Measurements from ENCODE around the gene RUNDC3A. TPM values are rescaled to one million over a fixed set of nuclear protein-coding genes. Genes with fewer than 3 reads are reported as not detected.
"Not testable (repeated sequence)": the region's sequence is repeated elsewhere in the genome, so short reads cannot be mapped to it uniquely, and the experiment has no call there.

RUNDC3A gene
- total and polyA plus RNA-seq, 7 donors = 0.09 to 0.39 (median 0.16) TPM; not detected in 3

- Histone ChIP-seq H3K4me1 (peaks cover 16% of the 10 kb centered on the region), H3K27ac (peak overlapping the region; percentile 23), H3K27me3 (ENCODE audit: insufficient read depth in 3 of 3, low read length in 2 of 3) (no peaks in the 10 kb centered on the region), H3K36me3 (ENCODE audit: insufficient read depth in 1 of 2, low read depth in 1 of 2) (no peaks in the 10 kb centered on the region), H3K9me3 (no peaks in the 10 kb centered on the region), H3K4me3 (no peak overlapping the region)
- ATAC-seq (no peak), DNase-seq (no peak)
- intact Hi-C loops (cut with DNase I) = loop anchor here in 1 of 2 donors (5.0 kb wide), 1 partner anchor 116 kb away; no protein-coding TSS in a partner anchor
- WGBS, 3 donors = 67 to 73% (median 67%) methylated on average over 7 of the region's 7 CpGs
- no peak for TF ChIP-seq CTCF (IDR thresholded peaks at IDR 0.05)
Measured at GRCh38 chr17:44327715-44328449, 19.5 kb downstream of the RUNDC3A start.

DNA sequence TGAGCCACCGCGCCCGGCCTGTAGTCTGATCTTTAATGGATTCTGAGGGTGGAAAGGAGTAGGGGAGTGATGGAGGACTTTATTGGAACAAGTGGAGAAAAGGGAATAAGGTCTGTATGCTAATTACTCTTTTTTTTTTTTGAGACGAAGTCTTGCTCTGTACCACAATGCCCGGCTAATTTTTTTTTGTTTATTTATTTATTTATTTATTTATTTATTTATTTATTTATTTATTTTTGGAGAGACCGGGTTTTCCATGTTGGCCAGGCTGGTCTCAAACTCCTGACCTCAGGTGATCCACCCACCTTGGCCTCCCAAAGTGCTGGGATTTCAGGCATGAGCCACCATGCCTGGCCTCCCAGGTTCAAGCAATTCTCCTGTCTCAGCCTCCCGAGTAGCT, 21.1 kb downstream of the RUNDC3A start:
- not testable (repeated sequence) for H3K27me3 ChIP-seq (ENCODE audit: insufficient read depth in 3 of 3, low read length in 2 of 3); H3K4me3 ChIP-seq; H3K4me1 ChIP-seq; H3K27ac ChIP-seq; ATAC-seq; H3K9me3 ChIP-seq; H3K36me3 ChIP-seq (ENCODE audit: insufficient read depth in 1 of 2, low read depth in 1 of 2); DNase-seq
- intact Hi-C loops (cut with DNase I) = loop anchor here in 1 of 2 donors (5.0 kb wide), 1 partner anchor 117 kb away; no protein-coding TSS in a partner anchor
- WGBS, 3 donors = 85 to 90% (median 89%) methylated on average over 7 of the region's 7 CpGs

GRCh38 chr17:44330263-44330662, 21.9 kb downstream of the RUNDC3A start:
- H3K9me3 ChIP-seq; H3K4me1 ChIP-seq; ATAC-seq; H3K27ac ChIP-seq; H3K27me3 ChIP-seq (ENCODE audit: insufficient read depth in 3 of 3, low read length in 2 of 3); intact Hi-C loops (cut with DNase I); H3K36me3 ChIP-seq (ENCODE audit: insufficient read depth in 1 of 2, low read depth in 1 of 2); H3K4me3 ChIP-seq; DNase-seq: not testable (repeated sequence)
- 80 to 91% (median 88%) methylated on average over 5 of the region's 5 CpGs for WGBS, 3 donors

- Histone ChIP-seq H3K4me1 (peaks cover 7% of the 10 kb centered on the region), H3K27ac (peak overlapping the region; percentile 58), H3K9me3 (no peaks in the 10 kb centered on the region), H3K27me3 (ENCODE audit: insufficient read depth in 3 of 3, low read length in 2 of 3) (no peaks in the 10 kb centered on the region), H3K36me3 (ENCODE audit: insufficient read depth in 1 of 2, low read depth in 1 of 2) (no peaks in the 10 kb centered on the region), H3K4me3 (peak overlapping the region; percentile 11)
- peak; percentile 42 to 59 (median 52) for ATAC-seq
- TF ChIP-seq CTCF (IDR thresholded peaks at IDR 0.05) = peak; percentile 84
- intact Hi-C loops (cut with DNase I) = no loop called here
- WGBS, 3 donors = 0 to 1% (median 1%) methylated on average over 7 of the region's 7 CpGs
- peak in 1 of 2 donors; percentile 65 for DNase-seq
Measured at GRCh38 chr17:44331249-44331760, 22.9 kb downstream of the RUNDC3A start.

- H3K9me3 ChIP-seq = no peaks in the 10 kb centered on the region
- DNase-seq = no peak
- H3K4me3 ChIP-seq = no peak overlapping the region
- 61 to 67% (median 65%) methylated on average over 5 of the region's 5 CpGs for WGBS, 3 donors
- no peak for ATAC-seq
- H3K36me3 ChIP-seq (ENCODE audit: insufficient read depth in 1 of 2, low read depth in 1 of 2) = no peaks in the 10 kb centered on the region
- intact Hi-C loops (cut with DNase I) = no loop called here
- H3K27me3 ChIP-seq (ENCODE audit: insufficient read depth in 3 of 3, low read length in 2 of 3) = no peaks in the 10 kb centered on the region
- H3K27ac ChIP-seq = no peak overlapping the region
- peaks cover 7% of the 10 kb centered on the region for H3K4me1 ChIP-seq
- TF ChIP-seq CTCF (IDR thresholded peaks at IDR 0.05) = no peak
Measured at GRCh38 chr17:44333371-44333770, 25.0 kb downstream of the RUNDC3A start.

All from psoas muscle (tissue), 8 donors.